HepG2 (cell line): ENCODE measurements around the gene SEMA3B. TPM values are rescaled to one million over a fixed set of nuclear protein-coding genes. Genes with fewer than 3 reads are reported as not detected.

Experiments
- GTF3A ChIP-seq: sonication (generic); formaldehyde crosslinking; conservative IDR thresholded peaks from 2 replicates; pipeline ENCODE4 v1.4.0; 2020; ENCODE audit warnings: mild to moderate bottlenecking, missing genetic modification reagents
- KDM5B ChIP-seq: sonication (generic); formaldehyde crosslinking; IDR thresholded peaks from 2 replicates; pipeline ENCODE4 v1.4.0; 2020; ENCODE audit warnings: missing genetic modification reagents, mild to moderate bottlenecking, borderline replicate concordance
- MAZ ChIP-seq, 2 experiments: sonication (generic) in 1 of 2; formaldehyde crosslinking in 1 of 2; IDR thresholded peaks; 2 replicates each; pipeline versions ENCODE4 v1.5.0 to v1.6.1; 2012 to 2020; ENCODE audit warnings: low read depth in 2 of 2, mild to moderate bottlenecking in 2 of 2, borderline replicate concordance in 1 of 2, improper control_type of control experiment in 1 of 2, low read length in 1 of 2, missing genetic modification reagents in 1 of 2, moderate library complexity in 1 of 2
- MIXL1 ChIP-seq: IDR thresholded peaks from 2 replicates; pipeline ENCODE4 v1.6.1; 2016
- SRF ChIP-seq: IDR thresholded peaks from 2 replicates; pipeline ENCODE4 v1.6.1; 2011; ENCODE audit warnings: mild to moderate bottlenecking, low read depth, low read length, moderate library complexity
- ZBTB38 ChIP-seq: sonication (generic); formaldehyde crosslinking; IDR thresholded peaks from 2 replicates; pipeline ENCODE4 v1.5.1; 2020; ENCODE audit warnings: mild to moderate bottlenecking, missing genetic modification reagents
- ZKSCAN8 ChIP-seq: IDR thresholded peaks from 2 replicates; pipeline ENCODE4 v1.6.1; 2016; ENCODE audit warnings: borderline replicate concordance, missing genetic modification reagents, missing compliant biosample characterization
- ZMYM4 ChIP-seq: sonication (generic); formaldehyde crosslinking; IDR thresholded peaks from 2 replicates; pipeline ENCODE4 v1.8.1; 2023; ENCODE audit warnings: mild to moderate bottlenecking, missing genetic modification reagents
- polyA plus RNA-seq, 8 experiments: library from polyadenylated mRNA; depleted of rRNA in 3 of 8; stranded (reverse) in 7 of 8; unstranded in 1 of 8; fragments of >200 nt; fragmentation: Illumina TruSeq in 4 of 8; extraction: Trizol in 4 of 8; gene quantifications; 2 replicates each; pipeline versions ENCODE4 v1.2.1 to v1.2.3, GENCODE V29; 2011 to 2016; ENCODE audit warnings: low read depth in 4 of 8, missing spikeins in 1 of 8, mixed read lengths in 1 of 8; ENCODE audit not compliant: insufficient read depth in 1 of 8
- total RNA-seq, 5 experiments: library from RNA; depleted of rRNA; stranded (reverse); fragments of >200 nt; fragmentation: Illumina TruSeq; extraction: Trizol; gene quantifications; 2 replicates each; pipeline ENCODE4 v1.2.3, GENCODE V29; 2016; ENCODE audit warnings: low read depth in 1 of 5
- TF ChIP-seq, protein P1 (sequence below): sonication (generic); formaldehyde crosslinking; IDR thresholded peaks from 2 replicates; pipeline ENCODE4 v1.4.0; 2020; ENCODE audit warnings: missing genetic modification reagents
- TF ChIP-seq, protein P2 (sequence below): IDR thresholded peaks from 2 replicates; pipeline ENCODE4 v1.6.1; 2016; ENCODE audit warnings: mild to moderate bottlenecking
- TF ChIP-seq, protein P3 (sequence below): sonication (generic); formaldehyde crosslinking; IDR thresholded peaks from 2 replicates; pipeline ENCODE4 v1.8.1; 2023; ENCODE audit warnings: missing genetic modification reagents, mild to moderate bottlenecking, borderline replicate concordance
- TF ChIP-seq, protein P4 (sequence below): sonication (generic); formaldehyde crosslinking; IDR thresholded peaks from 2 replicates; pipeline ENCODE4 v1.8.0; 2023; ENCODE audit warnings: mild to moderate bottlenecking, missing genetic modification reagents
- TF ChIP-seq, protein P5 (sequence below): IDR thresholded peaks from 2 replicates; pipeline ENCODE4 v1.6.1; 2012; ENCODE audit warnings: low read depth, low read length, improper control_type of control experiment
- TF ChIP-seq, protein P6 (sequence below): IDR thresholded peaks from 2 replicates; pipeline ENCODE4 v1.6.1; 2016
- TF ChIP-seq, protein P7 (sequence below): sonication (generic); formaldehyde crosslinking; IDR thresholded peaks from 2 replicates; pipeline ENCODE4 v1.4.0; 2020; ENCODE audit warnings: missing genetic modification reagents

SEMA3B gene
- total and polyA plus RNA-seq, 2 of the 13 experiments (the other 11 are each of a cell fraction or from before 2014, with no cell fraction given), result 93.2 to 158 TPM

DNA sequence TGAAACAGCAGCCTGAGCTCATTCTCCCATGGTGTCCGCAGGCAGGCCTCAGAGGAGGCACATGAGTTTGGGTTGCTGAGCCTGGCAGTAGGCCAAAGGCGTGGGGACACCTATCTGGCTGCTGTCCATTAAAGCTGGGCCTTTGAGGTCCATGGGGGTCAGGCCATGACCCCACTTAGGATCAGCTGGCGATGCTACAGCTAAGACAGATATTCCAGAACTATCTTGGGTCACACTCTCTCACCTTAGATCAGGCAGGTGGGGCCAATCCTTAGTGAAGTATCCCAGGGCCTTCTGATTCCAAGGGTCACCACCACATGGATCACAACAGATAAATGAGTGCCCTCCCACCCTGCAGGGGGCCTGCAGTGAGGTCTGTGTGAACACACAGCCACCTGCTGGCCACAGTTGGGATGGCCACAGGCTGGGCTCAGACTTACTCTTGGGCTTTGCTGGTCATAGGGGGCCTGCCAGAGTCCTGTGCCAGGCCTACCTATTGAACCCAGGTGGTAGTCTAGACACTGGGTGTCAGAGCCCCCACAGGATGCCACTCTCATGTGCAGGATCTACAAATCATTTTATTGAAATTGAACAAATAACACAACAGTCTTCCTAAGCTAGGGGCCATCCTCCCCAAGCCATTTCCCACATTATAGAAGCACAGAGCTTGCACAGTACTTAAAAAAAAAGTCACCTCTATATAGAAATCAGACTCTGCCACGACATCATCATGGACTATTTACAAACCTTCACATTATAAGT, 55.6 kb downstream of the SEMA3B start (continued):
- TF ChIP-seq MAZ (IDR thresholded peaks at IDR 0.05; ENCODE audit: borderline replicate concordance, low read depth, low read length) (peak; percentile 65; the same call in 1 of the 2 replicates), MAZ (CRISPR knock-in tag; IDR thresholded peaks at IDR 0.05; ENCODE audit: low read depth) (peak; percentile 70; the same call in 1 of the 2 replicates), KDM5B (CRISPR knock-in tag) (peak; percentile 57; the same call in 1 of the 2 replicates), SRF (no peak), GTF3A (CRISPR knock-in tag) (0 out of 2 replicates have a peak, but pooled peaks have one; percentile 73), ZKSCAN8 (CRISPR knock-in tag) (peak; percentile 35; the same call in 1 of the 2 replicates), ZMYM4 (CRISPR knock-in tag) (0 out of 2 replicates have a peak, but pooled peaks have one; percentile 31), ZBTB38 (CRISPR knock-in tag) (peak; percentile 56), MIXL1 (no peak)
- TF ChIP-seq, protein P1, sequence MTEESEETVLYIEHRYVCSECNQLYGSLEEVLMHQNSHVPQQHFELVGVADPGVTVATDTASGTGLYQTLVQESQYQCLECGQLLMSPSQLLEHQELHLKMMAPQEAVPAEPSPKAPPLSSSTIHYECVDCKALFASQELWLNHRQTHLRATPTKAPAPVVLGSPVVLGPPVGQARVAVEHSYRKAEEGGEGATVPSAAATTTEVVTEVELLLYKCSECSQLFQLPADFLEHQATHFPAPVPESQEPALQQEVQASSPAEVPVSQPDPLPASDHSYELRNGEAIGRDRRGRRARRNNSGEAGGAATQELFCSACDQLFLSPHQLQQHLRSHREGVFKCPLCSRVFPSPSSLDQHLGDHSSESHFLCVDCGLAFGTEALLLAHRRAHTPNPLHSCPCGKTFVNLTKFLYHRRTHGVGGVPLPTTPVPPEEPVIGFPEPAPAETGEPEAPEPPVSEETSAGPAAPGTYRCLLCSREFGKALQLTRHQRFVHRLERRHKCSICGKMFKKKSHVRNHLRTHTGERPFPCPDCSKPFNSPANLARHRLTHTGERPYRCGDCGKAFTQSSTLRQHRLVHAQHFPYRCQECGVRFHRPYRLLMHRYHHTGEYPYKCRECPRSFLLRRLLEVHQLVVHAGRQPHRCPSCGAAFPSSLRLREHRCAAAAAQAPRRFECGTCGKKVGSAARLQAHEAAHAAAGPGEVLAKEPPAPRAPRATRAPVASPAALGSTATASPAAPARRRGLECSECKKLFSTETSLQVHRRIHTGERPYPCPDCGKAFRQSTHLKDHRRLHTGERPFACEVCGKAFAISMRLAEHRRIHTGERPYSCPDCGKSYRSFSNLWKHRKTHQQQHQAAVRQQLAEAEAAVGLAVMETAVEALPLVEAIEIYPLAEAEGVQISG (CRISPR knock-in tag), result peak; percentile 90
- TF ChIP-seq, protein P2, sequence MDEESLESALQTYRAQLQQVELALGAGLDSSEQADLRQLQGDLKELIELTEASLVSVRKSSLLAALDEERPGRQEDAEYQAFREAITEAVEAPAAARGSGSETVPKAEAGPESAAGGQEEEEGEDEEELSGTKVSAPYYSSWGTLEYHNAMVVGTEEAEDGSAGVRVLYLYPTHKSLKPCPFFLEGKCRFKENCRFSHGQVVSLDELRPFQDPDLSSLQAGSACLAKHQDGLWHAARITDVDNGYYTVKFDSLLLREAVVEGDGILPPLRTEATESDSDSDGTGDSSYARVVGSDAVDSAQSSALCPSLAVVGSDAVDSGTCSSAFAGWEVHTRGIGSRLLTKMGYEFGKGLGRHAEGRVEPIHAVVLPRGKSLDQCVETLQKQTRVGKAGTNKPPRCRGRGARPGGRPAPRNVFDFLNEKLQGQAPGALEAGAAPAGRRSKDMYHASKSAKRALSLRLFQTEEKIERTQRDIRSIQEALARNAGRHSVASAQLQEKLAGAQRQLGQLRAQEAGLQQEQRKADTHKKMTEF (CRISPR knock-in tag), result peak; percentile 48; the same call in 1 of the 2 replicates
- TF ChIP-seq, protein P3, sequence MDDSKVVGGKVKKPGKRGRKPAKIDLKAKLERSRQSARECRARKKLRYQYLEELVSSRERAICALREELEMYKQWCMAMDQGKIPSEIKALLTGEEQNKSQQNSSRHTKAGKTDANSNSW (CRISPR knock-in tag), result no peak
- TF ChIP-seq, protein P4, sequence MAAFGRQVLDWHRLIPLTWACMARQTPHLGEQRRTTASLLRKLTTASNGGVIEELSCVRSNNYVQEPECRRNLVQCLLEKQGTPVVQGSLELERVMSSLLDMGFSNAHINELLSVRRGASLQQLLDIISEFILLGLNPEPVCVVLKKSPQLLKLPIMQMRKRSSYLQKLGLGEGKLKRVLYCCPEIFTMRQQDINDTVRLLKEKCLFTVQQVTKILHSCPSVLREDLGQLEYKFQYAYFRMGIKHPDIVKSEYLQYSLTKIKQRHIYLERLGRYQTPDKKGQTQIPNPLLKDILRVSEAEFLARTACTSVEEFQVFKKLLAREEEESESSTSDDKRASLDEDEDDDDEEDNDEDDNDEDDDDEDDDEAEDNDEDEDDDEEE (CRISPR knock-in tag), result peak; percentile 68; the same call in 1 of the 2 replicates
- TF ChIP-seq, protein P5, sequence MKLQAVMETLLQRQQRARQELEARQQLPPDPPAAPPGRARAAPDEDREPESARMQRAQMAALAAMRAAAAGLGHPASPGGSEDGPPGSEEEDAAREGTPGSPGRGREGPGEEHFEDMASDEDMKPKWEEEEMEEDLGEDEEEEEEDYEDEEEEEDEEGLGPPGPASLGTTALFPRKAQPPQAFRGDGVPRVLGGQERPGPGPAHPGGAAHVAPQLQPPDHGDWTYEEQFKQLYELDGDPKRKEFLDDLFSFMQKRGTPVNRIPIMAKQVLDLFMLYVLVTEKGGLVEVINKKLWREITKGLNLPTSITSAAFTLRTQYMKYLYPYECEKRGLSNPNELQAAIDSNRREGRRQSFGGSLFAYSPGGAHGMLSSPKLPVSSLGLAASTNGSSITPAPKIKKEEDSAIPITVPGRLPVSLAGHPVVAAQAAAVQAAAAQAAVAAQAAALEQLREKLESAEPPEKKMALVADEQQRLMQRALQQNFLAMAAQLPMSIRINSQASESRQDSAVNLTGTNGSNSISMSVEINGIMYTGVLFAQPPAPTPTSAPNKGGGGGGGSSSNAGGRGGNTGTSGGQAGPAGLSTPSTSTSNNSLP, result peak; percentile 65; the same call in 1 of the 2 replicates
- TF ChIP-seq, protein P6, sequence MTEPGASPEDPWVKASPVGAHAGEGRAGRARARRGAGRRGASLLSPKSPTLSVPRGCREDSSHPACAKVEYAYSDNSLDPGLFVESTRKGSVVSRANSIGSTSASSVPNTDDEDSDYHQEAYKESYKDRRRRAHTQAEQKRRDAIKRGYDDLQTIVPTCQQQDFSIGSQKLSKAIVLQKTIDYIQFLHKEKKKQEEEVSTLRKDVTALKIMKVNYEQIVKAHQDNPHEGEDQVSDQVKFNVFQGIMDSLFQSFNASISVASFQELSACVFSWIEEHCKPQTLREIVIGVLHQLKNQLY (CRISPR knock-in tag), result 0 out of 2 replicates have a peak, but pooled peaks have one; percentile 19
- TF ChIP-seq, protein P7, sequence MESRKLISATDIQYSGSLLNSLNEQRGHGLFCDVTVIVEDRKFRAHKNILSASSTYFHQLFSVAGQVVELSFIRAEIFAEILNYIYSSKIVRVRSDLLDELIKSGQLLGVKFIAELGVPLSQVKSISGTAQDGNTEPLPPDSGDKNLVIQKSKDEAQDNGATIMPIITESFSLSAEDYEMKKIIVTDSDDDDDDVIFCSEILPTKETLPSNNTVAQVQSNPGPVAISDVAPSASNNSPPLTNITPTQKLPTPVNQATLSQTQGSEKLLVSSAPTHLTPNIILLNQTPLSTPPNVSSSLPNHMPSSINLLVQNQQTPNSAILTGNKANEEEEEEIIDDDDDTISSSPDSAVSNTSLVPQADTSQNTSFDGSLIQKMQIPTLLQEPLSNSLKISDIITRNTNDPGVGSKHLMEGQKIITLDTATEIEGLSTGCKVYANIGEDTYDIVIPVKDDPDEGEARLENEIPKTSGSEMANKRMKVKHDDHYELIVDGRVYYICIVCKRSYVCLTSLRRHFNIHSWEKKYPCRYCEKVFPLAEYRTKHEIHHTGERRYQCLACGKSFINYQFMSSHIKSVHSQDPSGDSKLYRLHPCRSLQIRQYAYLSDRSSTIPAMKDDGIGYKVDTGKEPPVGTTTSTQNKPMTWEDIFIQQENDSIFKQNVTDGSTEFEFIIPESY (CRISPR knock-in tag), result peak; percentile 68
